Smooth muscle cell (in vitro differentiated cells): ENCODE results near the gene CORO7. TPM values are rescaled to one million over a fixed set of nuclear protein-coding genes. Genes with fewer than 3 reads are reported as not detected.
A peak's percentile ranks its signal among the peaks of the same experiment; 100 is the strongest.

Source experiments
- DNase-seq: peaks from one replicate; lab custom pipeline; 2025; ENCODE audit not compliant: unreplicated experiment; lab: John Stamatoyannopoulos, UW
- H2AFZ ChIP-seq: fragments of 200-600 bp; sonication (generic); 2 replicates; pipeline ENCODE4 v1.6.0; 2016; ENCODE audit warnings: antibody characterized with exemption, low read depth, mild to moderate bottlenecking
- H3F3A ChIP-seq: fragments of 200-600 bp; sonication (generic); 2 replicates; pipeline ENCODE4 v1.6.0; 2017; ENCODE audit warnings: antibody characterized with exemption, low read depth
- H3K27ac ChIP-seq: fragments of 200-600 bp; sonication (generic); 2 replicates; pipeline ENCODE4 v1.5.1; 2016; ENCODE audit warnings: low read depth, mild to moderate bottlenecking
- H3K27me3 ChIP-seq: fragments of 200-600 bp; sonication (generic); 2 replicates; pipeline ENCODE4 v1.6.1; 2016; ENCODE audit warnings: low read depth, mild to moderate bottlenecking
- H3K36me3 ChIP-seq: fragments of 200-600 bp; sonication (generic); 2 replicates; pipeline ENCODE4 v1.5.1; 2016; ENCODE audit warnings: low read depth
- H3K4me1 ChIP-seq: fragments of 200-600 bp; sonication (generic); 2 replicates; pipeline ENCODE4 v1.5.1; 2016; ENCODE audit warnings: low read depth
- H3K4me2 ChIP-seq: fragments of 200-600 bp; sonication (generic); 2 replicates; pipeline ENCODE4 v1.6.0; 2016; ENCODE audit warnings: mild to moderate bottlenecking
- H3K4me3 ChIP-seq: fragments of 200-600 bp; sonication (generic); 2 replicates; pipeline ENCODE4 v1.5.1; 2016; ENCODE audit warnings: mild to moderate bottlenecking
- H3K79me2 ChIP-seq: fragments of 200-600 bp; sonication (generic); 2 replicates; pipeline ENCODE4 v1.6.0; 2016; ENCODE audit warnings: low read depth, mild to moderate bottlenecking
- H3K9ac ChIP-seq: fragments of 200-600 bp; sonication (generic); 2 replicates; pipeline ENCODE4 v1.6.0; 2016; ENCODE audit warnings: low read depth
- H3K9me3 ChIP-seq: fragments of 200-600 bp; sonication (generic); replicated peaks from 2 replicates; pipeline ENCODE4 v1.5.1; 2016; ENCODE audit warnings: low read depth
- H4K20me1 ChIP-seq: fragments of 200-600 bp; sonication (generic); 2 replicates; pipeline ENCODE4 v1.6.0; 2016; ENCODE audit warnings: low read depth
- WGBS: methylation state at CpG from one replicate; pipeline ENCODE4 v1.1.7; 2016; ENCODE audit warnings: low lambda C conversion rate; 5-methylcytosine and 5-hydroxymethylcytosine counted together
- polyA plus RNA-seq: library from polyadenylated mRNA; unstranded; fragments of >200 nt; fragmentation: Nextera tagmentation; extraction: Ambion mirVana; gene quantifications from 2 replicates; pipeline ENCODE4 v1.2.1, GENCODE V29; 2016
- total RNA-seq: library from RNA; depleted of rRNA; stranded (reverse); fragments of >200 nt; gene quantifications from 2 replicates; pipeline ENCODE4 v1.2.3, GENCODE V29; 2014
- TF ChIP-seq, protein P1 (sequence below): fragments of 200-600 bp; sonication (generic); IDR thresholded peaks from 2 replicates; pipeline ENCODE4 v1.5.1; 2017; ENCODE audit warnings: borderline replicate concordance, mild to moderate bottlenecking, antibody characterized with exemption; ENCODE audit not compliant: insufficient read depth, poor library complexity, severe bottlenecking

The CORO7 gene
- total and polyA plus RNA-seq, 2 experiments from 2014 or later: 6.7 to 12.7 TPM

GRCh38 chr16:4375717-4376116 lies 40.7 kb downstream of the CORO7 start:
- no peaks in the 10 kb centered on the region for H3K27me3 ChIP-seq
- H3K4me3 ChIP-seq: no peak overlapping the region
- no peaks in the 10 kb centered on the region for H3K36me3 ChIP-seq
- peak overlapping the region; percentile 40 for H3K4me2 ChIP-seq
- H3K4me1 ChIP-seq: peaks cover 31% of the 10 kb centered on the region
- no peak for DNase-seq
- no peaks in the 10 kb centered on the region for H3F3A ChIP-seq
- WGBS: 85% methylated on average over 14 of the region's 15 CpGs
- H3K27ac ChIP-seq: peak overlapping the region; percentile 67
- no peaks in the 10 kb centered on the region for H3K9me3 ChIP-seq
- no peak overlapping the region for H2AFZ ChIP-seq
- TF ChIP-seq, protein P1, sequence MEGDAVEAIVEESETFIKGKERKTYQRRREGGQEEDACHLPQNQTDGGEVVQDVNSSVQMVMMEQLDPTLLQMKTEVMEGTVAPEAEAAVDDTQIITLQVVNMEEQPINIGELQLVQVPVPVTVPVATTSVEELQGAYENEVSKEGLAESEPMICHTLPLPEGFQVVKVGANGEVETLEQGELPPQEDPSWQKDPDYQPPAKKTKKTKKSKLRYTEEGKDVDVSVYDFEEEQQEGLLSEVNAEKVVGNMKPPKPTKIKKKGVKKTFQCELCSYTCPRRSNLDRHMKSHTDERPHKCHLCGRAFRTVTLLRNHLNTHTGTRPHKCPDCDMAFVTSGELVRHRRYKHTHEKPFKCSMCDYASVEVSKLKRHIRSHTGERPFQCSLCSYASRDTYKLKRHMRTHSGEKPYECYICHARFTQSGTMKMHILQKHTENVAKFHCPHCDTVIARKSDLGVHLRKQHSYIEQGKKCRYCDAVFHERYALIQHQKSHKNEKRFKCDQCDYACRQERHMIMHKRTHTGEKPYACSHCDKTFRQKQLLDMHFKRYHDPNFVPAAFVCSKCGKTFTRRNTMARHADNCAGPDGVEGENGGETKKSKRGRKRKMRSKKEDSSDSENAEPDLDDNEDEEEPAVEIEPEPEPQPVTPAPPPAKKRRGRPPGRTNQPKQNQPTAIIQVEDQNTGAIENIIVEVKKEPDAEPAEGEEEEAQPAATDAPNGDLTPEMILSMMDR: no peak
- no peak overlapping the region for H3K9ac ChIP-seq
- peaks cover 73% of the 10 kb centered on the region for H3K79me2 ChIP-seq
- H4K20me1 ChIP-seq: peaks cover 88% of the 10 kb centered on the region

GRCh38 chr16:4373909-4374742 lies 42.3 kb downstream of the CORO7 start:
- peaks cover 68% of the 10 kb centered on the region for H3K79me2 ChIP-seq
- H3K9ac ChIP-seq: peak overlapping the region; percentile 81
- peak overlapping the region; percentile 97 for H3K4me2 ChIP-seq
- peak overlapping the region; percentile 86 for H3K4me3 ChIP-seq
- H3K36me3 ChIP-seq: no peaks in the 10 kb centered on the region
- H3K9me3 ChIP-seq: no peaks in the 10 kb centered on the region
- DNase-seq: peak; percentile 47
- peaks cover 3% of the 10 kb centered on the region for H3F3A ChIP-seq
- peaks cover 72% of the 10 kb centered on the region for H4K20me1 ChIP-seq
- no peak overlapping the region for H2AFZ ChIP-seq
- 14% methylated on average over 26 of the region's 30 CpGs for WGBS
- peaks cover 31% of the 10 kb centered on the region for H3K4me1 ChIP-seq
- no peaks in the 10 kb centered on the region for H3K27me3 ChIP-seq
- TF ChIP-seq, protein P1: no peak
- peak overlapping the region; percentile 93 for H3K27ac ChIP-seq

- peaks cover 65% of the 10 kb centered on the region for H4K20me1 ChIP-seq
- DNase-seq: no peak
- H3K27ac ChIP-seq: peak overlapping the region; percentile 93
- no peak overlapping the region for H2AFZ ChIP-seq
- H3K79me2 ChIP-seq: peaks cover 61% of the 10 kb centered on the region
- peak overlapping the region; percentile 97 for H3K4me2 ChIP-seq
- peak overlapping the region; percentile 86 for H3K4me3 ChIP-seq
- H3K9me3 ChIP-seq: no peaks in the 10 kb centered on the region
- H3K36me3 ChIP-seq: no peaks in the 10 kb centered on the region
- H3K4me1 ChIP-seq: peaks cover 31% of the 10 kb centered on the region
- WGBS: 50% methylated on average over 9 of the region's 9 CpGs
- TF ChIP-seq, protein P1: no peak
- H3K9ac ChIP-seq: peak overlapping the region; percentile 81
- no peaks in the 10 kb centered on the region for H3K27me3 ChIP-seq
- H3F3A ChIP-seq: peaks cover 3% of the 10 kb centered on the region
Measured at GRCh38 chr16:4373356-4373908, 43.0 kb downstream of the CORO7 start.
